PC-9 (cell line): ENCODE results near the gene ACOXL. TPM values are rescaled to one million over a fixed set of nuclear protein-coding genes. Genes with fewer than 3 reads are reported as not detected.

ENCODE experiments used
- BruUV-seq: library from RNA; stranded (reverse); fragments of 400-500 nt; replicated peaks from 2 replicates; lab custom pipeline; 2021; lab: Mats Ljungman, UMichigan
- CTCF ChIA-PET: fragments of 300-600 bp; sonication (Branson Sonifier 250); formaldehyde crosslinking; loops from one replicate; lab custom pipeline; 2022; ENCODE audit warnings: antibody characterized with exemption; lab: Charles Lee
- POLR2A ChIA-PET: fragments of 300-600 bp; sonication (Branson Sonifier 250); formaldehyde crosslinking; loops from one replicate; lab custom pipeline; 2022; ENCODE audit warnings: antibody characterized with exemption; ENCODE audit not compliant: unreplicated experiment; lab: Charles Lee
- DNase-seq, 2 experiments: peaks; one replicate each; pipeline versions ENCODE4 v3.0.0 to v3.0.0-alpha.2; 2015 to 2022; ENCODE audit warnings: mixed read lengths in 1 of 2
- H2AFZ ChIP-seq: fragments of 200-600 bp; sonication (generic); 2 replicates; pipeline ENCODE4 v1.8.1; 2017; ENCODE audit warnings: antibody characterized with exemption
- H3F3A ChIP-seq: fragments of 200-600 bp; sonication (generic); 2 replicates; pipeline ENCODE4 v1.8.1; 2017; ENCODE audit warnings: antibody characterized with exemption, mild to moderate bottlenecking, low read depth; ENCODE audit not compliant: insufficient read depth
- H3K27ac ChIP-seq: fragments of 200-600 bp; sonication (generic); 2 replicates; pipeline ENCODE4 v1.6.1; 2016; ENCODE audit warnings: mixed run types
- H3K27me3 ChIP-seq: fragments of 200-600 bp; sonication (generic); 2 replicates; pipeline ENCODE4 v1.6.1; 2016; ENCODE audit warnings: low read depth, mixed run types; ENCODE audit not compliant: insufficient read depth
- H3K36me3 ChIP-seq: fragments of 200-600 bp; sonication (generic); 2 replicates; pipeline ENCODE4 v1.6.1; 2016; ENCODE audit warnings: low read depth, mixed run types
- H3K4me1 ChIP-seq: fragments of 200-600 bp; sonication (generic); replicated peaks from 2 replicates; pipeline ENCODE4 v1.6.1; 2016; ENCODE audit warnings: mixed run types; ENCODE audit not compliant: insufficient read depth
- H3K4me2 ChIP-seq: fragments of 200-600 bp; sonication (generic); 2 replicates; pipeline ENCODE4 v1.6.1; 2017; ENCODE audit warnings: mixed run types
- H3K4me3 ChIP-seq: fragments of 200-600 bp; sonication (generic); 2 replicates; pipeline ENCODE4 v1.6.1; 2016; ENCODE audit warnings: mixed run types
- H3K79me2 ChIP-seq: fragments of 200-600 bp; sonication (generic); 2 replicates; pipeline ENCODE4 v1.6.1; 2017; ENCODE audit warnings: low read depth, mixed run types
- H3K9me2 ChIP-seq: fragments of 200-600 bp; sonication (generic); 2 replicates; pipeline ENCODE4 v1.8.1; 2017; ENCODE audit warnings: mild to moderate bottlenecking; ENCODE audit not compliant: insufficient read depth
- H3K9me3 ChIP-seq: fragments of 200-600 bp; sonication (generic); 2 replicates; pipeline ENCODE4 v1.8.1; 2016; ENCODE audit warnings: low read depth; ENCODE audit not compliant: insufficient read depth
- H4K20me1 ChIP-seq: fragments of 200-600 bp; sonication (generic); 2 replicates; pipeline ENCODE4 v1.8.1; 2017; ENCODE audit not compliant: insufficient read depth
- EZH2 ChIP-seq: fragments of 200-600 bp; sonication (generic); IDR thresholded peaks from 2 replicates; pipeline ENCODE4 v1.8.0; 2017; ENCODE audit warnings: antibody characterized with exemption, low read depth
- intact Hi-C: fragments of 100-400 bp; cut with micrococcal nuclease; formaldehyde crosslinking; loops from one replicate; pipeline ENCODE4 v1.10.0; 2022; ENCODE audit not compliant: unreplicated experiment
- total RNA-seq: library from RNA; stranded (reverse); gene quantifications from 2 replicates; pipeline ENCODE4 v1.2.3, GENCODE V29; 2021
- TF ChIP-seq, protein P1 (sequence below): fragments of 200-600 bp; sonication (generic); conservative IDR thresholded peaks from 2 replicates; pipeline ENCODE4 v1.6.1; 2017; ENCODE audit warnings: mixed run types, antibody characterized with exemption, mild to moderate bottlenecking, moderate library complexity

The ACOXL gene
- total RNA-seq, 1 experiment from 2014 or later = 10.7 TPM

- Histone ChIP-seq H3K4me1 (no peaks in the 10 kb centered on the region), H3F3A (no peaks in the 10 kb centered on the region), H4K20me1 (no peaks in the 10 kb centered on the region), H3K4me3 (no peak overlapping the region), H2AFZ (no peak overlapping the region), H3K9me2 (no peaks in the 10 kb centered on the region), H3K36me3 (no peaks in the 10 kb centered on the region), H3K4me2 (no peak overlapping the region), H3K9me3 (no peaks in the 10 kb centered on the region), H3K79me2 (no peaks in the 10 kb centered on the region), H3K27me3 (no peaks in the 10 kb centered on the region), H3K27ac (no peak overlapping the region)
- TF ChIP-seq EZH2 = no peak
- TF ChIP-seq, protein P1, sequence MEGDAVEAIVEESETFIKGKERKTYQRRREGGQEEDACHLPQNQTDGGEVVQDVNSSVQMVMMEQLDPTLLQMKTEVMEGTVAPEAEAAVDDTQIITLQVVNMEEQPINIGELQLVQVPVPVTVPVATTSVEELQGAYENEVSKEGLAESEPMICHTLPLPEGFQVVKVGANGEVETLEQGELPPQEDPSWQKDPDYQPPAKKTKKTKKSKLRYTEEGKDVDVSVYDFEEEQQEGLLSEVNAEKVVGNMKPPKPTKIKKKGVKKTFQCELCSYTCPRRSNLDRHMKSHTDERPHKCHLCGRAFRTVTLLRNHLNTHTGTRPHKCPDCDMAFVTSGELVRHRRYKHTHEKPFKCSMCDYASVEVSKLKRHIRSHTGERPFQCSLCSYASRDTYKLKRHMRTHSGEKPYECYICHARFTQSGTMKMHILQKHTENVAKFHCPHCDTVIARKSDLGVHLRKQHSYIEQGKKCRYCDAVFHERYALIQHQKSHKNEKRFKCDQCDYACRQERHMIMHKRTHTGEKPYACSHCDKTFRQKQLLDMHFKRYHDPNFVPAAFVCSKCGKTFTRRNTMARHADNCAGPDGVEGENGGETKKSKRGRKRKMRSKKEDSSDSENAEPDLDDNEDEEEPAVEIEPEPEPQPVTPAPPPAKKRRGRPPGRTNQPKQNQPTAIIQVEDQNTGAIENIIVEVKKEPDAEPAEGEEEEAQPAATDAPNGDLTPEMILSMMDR = no peak
- intact Hi-C loops = no loop called here
- DNase-seq = no peak
- ChIA-PET POLR2A (interaction anchor here (0.7 kb wide), 1 partner anchor 60 kb away, joined by 3 read pairs; no protein-coding TSS in a partner anchor), CTCF (no interaction called here)
- no TSS peak for BruUV-seq
These were observed 359.4 kb downstream of the ACOXL start for GRCh38 chr2:111091811-111092211.

DNA sequence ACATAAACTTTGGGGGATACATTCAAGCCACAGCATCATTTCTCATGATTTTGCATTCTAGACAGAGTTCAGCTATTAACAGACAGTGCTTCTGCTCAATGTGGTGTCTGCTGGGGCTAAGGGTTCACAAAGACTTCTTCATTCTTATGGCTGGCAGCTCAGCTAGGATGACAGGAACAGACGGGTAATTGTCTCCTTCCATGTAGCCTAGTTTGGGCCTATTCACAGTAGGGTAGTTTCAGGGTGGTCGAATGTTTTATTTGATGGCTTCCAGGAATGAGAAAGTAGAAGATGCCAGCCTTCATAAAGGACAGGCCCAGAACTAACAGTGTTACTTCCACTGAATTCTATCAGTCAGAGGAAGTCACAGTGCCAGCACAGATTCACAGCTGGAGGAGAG lies 362.3 kb downstream of the ACOXL start:
- no peaks in the 10 kb centered on the region for H4K20me1 ChIP-seq
- H3K27me3 ChIP-seq = no peaks in the 10 kb centered on the region
- CTCF ChIA-PET = no interaction called here
- intact Hi-C loops = no loop called here
- BruUV-seq = no TSS peak
- H3K4me2 ChIP-seq = no peak overlapping the region
- POLR2A ChIA-PET = no interaction called here
- no peak for DNase-seq
- no peaks in the 10 kb centered on the region for H3K4me1 ChIP-seq
- H3K27ac ChIP-seq = no peak overlapping the region
- TF ChIP-seq, protein P1 = no peak
- TF ChIP-seq EZH2 = no peak
- no peaks in the 10 kb centered on the region for H3K9me2 ChIP-seq
- H3K4me3 ChIP-seq = no peak overlapping the region
- no peak overlapping the region for H2AFZ ChIP-seq
- H3K79me2 ChIP-seq = no peaks in the 10 kb centered on the region
- no peaks in the 10 kb centered on the region for H3F3A ChIP-seq
- H3K36me3 ChIP-seq = no peaks in the 10 kb centered on the region
- no peaks in the 10 kb centered on the region for H3K9me3 ChIP-seq

GRCh38 chr2:111095434-111095833 lies 363.1 kb downstream of the ACOXL start:
- CTCF ChIA-PET = no interaction called here
- Histone ChIP-seq H3K79me2 (no peaks in the 10 kb centered on the region), H3K36me3 (no peaks in the 10 kb centered on the region), H3K4me3 (no peak overlapping the region), H4K20me1 (no peaks in the 10 kb centered on the region), H3K9me2 (no peaks in the 10 kb centered on the region), H3K27me3 (no peaks in the 10 kb centered on the region), H3F3A (no peaks in the 10 kb centered on the region), H3K9me3 (no peaks in the 10 kb centered on the region), H3K27ac (no peak overlapping the region), H3K4me2 (no peak overlapping the region), H2AFZ (no peak overlapping the region), H3K4me1 (peaks cover 3% of the 10 kb centered on the region; the same call in 1 of the 2 replicates)
- TF ChIP-seq EZH2 = no peak
- TF ChIP-seq, protein P1 = no peak
- DNase-seq = no peak
- POLR2A ChIA-PET = no interaction called here
- no TSS peak for BruUV-seq
- intact Hi-C loops = no loop called here
